Iris pigment epithelial cell (primary cell): Measurements from ENCODE around the gene PTPRO.

Experiments used
- DNase-seq: peaks from one replicate; pipeline ENCODE4 v3.0.0-alpha.2; 2011; ENCODE audit warnings: low read depth

PTPRO gene

DNA sequence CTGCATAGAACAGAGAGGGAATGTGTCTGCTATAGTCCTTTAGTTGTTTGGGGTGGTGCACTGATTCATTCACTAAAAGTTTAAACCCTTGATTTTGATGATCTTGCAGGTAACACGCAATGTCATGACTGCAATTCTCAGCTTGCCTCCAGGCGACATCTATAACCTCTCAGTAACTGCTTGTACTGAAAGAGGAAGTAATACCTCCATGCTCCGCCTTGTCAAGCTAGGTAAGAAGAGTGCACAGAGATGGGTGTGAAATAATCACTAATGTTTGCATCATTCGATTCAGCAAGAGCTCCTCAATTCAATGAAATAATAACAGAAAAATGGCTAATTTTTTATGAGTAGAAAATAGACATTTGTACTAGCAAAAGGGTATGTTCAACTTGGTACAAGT is 203.7 kb downstream of the PTPRO start:
- DNase-seq: no peak

DNA sequence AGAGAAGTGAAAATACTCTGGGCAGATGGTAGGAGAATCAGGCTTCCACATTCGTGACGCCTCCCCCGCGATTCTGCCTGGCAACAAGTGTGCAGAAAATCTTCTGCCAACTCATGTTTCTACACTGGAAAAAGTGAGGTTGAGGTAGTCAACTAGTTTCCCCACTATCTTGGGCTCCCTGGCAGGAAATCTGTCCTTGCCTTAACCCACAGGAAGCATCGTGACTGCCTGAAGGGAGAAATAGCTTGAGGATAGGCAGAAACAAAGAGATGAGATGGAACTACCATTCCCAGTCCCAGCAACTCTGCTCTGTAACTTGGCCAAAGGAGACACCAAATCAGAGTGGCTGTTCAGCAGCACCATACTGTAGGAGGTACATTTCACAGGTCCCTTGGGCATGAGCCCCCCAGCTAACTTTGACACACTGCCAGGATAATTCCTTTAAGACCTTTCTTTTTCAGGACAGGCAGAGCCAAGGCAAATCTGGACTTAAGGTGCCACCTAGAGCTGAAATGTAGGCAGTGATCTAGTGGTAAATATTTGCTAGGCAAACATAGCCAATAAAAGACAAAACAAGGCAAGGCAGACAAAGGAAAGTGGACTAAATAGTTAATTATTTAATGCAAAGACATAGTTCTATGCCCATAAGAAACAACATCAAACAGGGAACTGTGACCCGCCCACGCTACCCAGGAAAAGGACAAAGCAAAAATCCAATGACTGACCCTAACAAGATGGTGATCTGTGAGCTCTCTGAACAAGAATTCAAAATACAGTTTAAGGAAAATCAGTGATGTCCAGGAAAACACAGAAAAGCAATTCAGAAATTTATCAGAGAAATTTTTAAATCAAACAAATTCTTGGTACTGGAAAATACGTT is 205.1 kb downstream of the PTPRO start:
- DNase-seq: peak; percentile 48

DNA sequence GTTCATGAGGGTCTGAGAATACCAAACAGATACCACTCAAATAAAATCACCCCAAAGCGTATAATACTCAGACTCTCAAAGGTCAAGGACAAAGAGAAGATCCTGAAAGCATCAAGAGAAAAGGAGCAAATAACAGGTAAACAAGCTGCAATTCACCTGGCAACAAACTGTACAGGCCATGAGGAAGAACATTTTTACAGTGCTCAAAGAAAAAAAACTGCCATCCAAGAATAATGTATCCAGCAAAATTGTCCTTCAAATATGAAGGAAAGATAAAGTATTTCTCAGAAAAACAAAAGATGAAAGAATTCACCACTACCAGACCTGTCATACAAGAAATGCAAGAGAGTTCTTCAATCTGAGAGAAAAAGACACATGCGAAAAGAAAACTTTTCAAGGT is 206.4 kb downstream of the PTPRO start:
- no peak for DNase-seq

DNA sequence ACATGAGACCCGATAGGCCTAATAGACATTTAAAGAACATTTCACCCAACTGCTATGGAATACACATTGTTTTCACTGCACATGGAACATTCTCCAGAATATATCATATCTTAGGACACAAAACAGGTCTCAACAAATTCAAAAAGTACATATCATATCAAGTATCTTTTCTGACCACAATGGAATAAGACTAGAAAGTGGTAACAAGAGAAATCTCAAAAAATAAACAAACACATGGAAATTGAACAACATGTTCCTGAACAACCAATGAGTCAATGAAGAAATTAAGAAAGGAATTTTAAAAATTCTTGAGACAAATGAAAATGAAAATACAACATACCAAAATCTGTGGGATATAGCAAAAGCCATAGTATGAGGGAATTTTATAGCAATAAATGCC is 208.1 kb downstream of the PTPRO start:
- DNase-seq: peak; percentile 66

DNA sequence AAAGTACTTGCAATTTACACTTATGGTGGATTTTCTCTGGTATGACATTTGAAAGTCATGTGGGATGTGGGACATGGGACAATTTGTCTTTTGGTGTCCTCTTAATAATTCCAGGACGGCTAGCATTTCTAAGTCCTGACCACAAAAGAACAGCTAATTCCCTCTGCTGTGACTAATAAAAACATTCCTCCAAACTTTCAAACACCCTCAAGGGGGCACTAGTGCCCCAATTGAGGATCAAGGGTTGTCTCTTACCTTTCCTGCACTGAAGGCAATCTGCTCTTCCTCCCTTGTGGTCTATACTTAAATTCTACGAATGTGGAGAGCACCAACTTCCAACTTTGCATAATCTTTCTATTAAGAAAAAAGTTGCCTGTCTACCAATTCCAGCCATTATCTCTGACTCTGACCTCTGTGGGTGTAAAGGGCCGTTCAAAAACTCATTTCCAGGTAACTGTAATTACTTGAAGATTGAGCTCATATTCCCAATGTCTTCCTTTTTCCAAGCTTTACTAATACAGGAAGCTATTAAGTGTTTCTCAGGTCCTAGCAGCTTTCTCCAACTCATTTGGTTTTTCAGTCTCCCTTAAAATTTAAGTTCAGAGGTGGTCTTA is 210.2 kb downstream of the PTPRO start:
- DNase-seq: peak; percentile 88

DNA sequence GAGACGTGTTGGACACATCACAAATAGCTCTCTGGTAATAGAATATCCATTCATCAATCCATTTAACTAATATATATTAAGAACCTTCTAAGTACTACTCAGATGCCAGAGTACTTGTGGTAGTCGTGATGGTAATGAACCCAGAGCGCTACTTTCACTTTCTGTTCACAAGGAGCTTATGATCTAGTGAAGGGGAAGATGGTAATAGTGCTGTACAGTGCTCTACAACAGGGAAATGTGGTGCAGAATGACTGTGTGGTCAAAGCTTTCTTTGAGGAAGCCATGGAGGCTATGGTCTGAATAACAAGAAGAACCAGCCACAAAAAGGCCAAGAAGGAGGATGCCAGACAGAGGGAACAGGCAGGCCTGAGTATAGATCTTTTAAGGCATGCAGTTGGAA is 212.0 kb downstream of the PTPRO start:
- DNase-seq: peak; percentile 67

DNA sequence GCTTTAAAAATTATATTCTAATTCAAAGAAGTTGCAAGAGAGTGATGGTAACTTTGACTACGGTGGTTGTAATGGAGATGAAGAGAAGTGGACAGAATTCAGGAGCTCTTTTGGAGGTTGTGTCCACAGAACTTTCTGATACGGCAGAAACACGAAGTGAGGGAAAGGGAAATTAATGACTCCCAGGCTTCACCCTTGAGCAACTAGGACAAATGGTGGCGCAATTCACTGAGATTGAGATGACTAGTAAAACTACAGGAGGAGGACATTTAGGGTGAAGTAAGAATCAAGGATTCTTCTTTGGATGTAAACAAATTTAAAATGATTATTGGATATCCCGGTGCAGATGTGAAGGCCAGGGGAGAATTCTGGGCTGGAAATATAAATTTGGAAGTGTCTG is 212.6 kb downstream of the PTPRO start:
- peak; percentile 73 for DNase-seq

DNA sequence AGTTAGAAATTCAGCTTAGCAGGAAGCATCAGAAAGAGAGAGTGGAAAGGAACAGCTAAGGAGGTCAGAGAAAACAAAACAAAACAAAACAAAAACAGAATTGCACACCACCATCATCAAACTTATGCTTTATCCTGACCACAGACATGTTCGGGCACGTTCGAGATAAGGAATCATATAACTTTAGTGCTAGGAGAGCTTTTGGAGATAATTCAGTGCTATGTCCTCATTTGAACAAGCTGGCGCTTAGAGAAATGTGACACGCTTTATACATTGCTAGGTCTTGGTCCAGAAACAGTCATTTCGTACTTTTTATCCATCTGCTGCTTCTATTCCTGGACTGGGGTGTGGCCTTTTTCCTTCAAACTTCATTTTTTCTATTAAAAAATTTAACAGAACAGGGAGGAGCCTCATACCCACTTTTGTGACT is 213.1 kb downstream of the PTPRO start:
- no peak for DNase-seq

DNA sequence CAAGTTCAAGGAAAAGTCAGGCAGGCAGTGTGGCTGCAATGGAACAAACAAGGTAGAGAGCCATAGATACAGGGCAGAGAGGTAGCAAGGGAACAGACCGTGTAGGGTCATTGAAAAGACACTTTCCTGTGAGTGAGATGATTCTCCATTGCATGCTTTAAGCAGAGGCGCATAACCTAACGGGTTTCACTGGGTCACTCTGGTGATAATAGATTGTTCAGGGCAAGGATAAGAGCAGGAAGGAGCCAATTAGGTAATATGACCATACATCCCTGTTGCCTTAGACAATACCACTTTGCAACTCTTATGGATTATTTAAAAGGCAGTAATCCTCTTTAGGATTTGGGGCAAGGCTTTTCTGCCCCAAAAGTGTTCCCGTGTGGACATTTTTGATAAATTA is 214.1 kb downstream of the PTPRO start:
- DNase-seq: no peak

DNA sequence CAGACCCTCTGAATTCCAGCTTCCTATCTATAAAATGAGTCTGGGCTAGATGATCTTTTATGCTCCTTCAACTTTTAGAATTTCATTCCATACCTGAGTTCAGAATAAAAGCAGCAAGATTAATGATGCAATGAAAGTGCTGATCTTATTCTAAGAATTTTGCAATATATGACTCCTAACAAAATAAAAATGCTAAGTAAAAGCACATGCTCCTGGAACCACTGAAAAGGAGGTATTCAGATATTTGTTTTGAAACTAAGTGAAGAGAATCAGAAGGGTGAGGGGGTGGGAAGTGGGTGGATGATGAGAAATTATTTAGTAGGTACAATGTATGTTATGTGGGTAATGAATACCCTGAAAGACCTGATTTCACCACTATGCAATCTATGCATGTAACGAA is 216.6 kb downstream of the PTPRO start:
- peak; percentile 23 for DNase-seq

DNA sequence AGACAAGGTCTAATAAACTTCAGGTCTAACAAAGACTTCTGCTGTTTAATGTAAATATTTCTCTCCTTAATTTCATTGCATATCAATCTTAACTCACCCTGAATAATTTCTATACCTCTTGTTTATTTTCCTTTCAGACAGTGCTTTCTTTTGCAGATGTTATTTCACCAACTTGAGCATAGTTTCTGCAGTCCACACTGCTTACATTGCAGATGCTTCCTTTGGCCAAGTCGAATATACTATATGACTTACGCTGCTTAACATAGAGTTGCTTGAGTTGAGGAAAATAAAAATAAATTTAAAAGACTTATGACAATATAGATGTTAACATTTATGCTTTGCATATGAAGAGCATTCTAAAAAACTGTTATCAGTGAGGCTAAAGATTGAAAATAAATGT is 217.7 kb downstream of the PTPRO start:
- DNase-seq: peak; percentile 47

DNA sequence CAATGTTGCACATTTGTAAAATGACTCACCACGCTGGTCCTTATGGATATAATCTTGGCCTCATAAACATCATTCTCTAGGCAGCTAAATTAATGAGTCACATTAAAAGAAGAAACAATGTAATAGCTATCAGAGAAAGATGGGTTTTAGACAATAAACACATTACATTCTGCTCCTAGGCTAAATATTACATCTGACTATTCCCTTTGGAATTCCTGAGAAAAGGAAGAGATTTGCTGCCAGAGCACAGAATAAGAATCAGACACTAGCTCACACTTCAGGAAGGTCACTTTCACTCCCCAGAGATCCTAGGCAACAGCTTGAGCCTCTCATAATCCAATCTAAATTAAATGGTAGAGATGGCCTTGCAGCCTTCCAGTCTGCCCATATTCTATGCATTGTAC is 218.2 kb downstream of the PTPRO start:
- peak; percentile 43 for DNase-seq

DNA sequence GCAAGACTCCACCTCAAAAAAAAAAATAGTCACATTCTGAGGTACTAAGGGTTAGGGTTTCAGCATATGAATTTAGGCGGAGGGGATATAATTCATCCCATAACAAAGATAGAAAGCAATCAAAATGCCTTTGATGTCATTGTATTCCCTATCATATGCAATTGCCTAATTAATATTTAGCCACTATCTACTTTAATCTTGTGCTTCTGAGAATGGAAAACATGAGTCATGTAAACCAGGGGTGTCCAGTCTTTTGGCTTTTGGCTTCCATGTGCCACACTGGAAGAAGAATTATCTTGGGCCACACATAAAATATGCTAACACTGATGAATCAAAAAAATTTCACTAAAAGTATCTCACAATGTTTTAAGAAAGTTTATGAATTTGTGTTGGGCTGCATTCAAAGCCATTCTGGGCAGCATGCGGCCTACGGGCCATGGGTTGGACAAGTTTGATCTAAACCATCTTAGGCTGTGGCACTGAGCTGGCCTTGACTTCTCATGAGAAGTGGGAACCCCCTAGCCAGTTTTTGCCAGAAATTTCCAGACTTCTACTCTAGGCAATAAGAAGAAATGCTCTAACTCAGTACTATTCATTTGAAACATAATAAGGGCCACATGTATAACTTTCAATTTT is 219.8 kb downstream of the PTPRO start:
- no peak for DNase-seq

DNA sequence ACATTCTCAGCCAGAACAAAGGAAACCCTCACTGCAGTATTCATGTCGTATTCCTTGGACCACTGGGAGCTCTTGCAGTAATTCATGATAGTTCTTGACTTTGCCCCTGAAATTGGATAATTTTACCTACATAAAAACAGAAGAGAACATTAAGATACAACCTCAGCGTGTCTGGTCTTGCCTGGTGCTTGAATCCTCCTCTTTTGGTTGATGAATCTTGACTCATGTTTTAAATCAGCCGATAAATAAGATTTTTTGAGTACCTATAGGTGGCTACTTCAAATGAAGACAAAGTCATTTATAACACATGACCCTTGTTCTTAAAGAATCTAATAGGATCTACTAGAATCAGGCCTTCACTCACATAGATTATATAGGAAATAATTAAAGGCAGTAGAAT is 221.0 kb downstream of the PTPRO start:
- no peak for DNase-seq

DNA sequence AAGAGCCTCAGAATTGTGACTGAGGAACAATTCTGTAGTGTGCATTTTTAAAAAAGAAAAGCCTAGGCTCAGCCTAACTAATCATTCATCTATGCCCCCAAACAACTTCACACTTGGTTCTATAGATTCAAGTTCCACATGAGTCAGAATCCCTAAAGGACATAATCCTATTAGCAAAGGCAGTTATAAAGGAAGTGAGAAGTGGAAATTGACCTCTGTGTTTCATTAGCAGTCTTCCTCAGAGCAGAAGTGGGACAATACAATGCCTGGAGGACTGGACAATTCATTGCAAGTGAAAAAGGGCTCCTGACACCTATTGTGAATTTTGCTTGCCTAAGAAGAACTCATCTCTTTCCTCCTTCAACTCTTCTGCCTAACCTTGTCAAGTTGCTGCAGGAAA is 222.3 kb downstream of the PTPRO start:
- DNase-seq: no peak

DNA sequence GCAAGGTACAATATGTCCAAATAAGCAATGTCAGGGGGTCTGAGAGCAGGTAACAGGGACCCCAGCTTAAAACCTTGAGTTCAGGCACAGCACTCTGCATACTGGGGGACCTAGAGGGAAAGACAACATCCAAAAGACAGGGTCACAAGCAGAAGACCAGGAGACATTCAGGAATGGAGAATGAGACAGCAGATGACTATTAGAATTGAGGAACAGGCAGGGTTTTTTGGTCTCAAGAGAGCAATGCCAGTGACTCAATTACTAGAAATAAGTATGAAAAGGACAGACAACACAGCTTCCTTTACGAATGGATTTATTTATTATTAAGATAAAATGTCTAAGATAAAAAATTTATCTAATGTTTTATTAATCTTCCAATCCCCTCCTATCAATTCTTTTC is 223.0 kb downstream of the PTPRO start:
- DNase-seq: no peak

DNA sequence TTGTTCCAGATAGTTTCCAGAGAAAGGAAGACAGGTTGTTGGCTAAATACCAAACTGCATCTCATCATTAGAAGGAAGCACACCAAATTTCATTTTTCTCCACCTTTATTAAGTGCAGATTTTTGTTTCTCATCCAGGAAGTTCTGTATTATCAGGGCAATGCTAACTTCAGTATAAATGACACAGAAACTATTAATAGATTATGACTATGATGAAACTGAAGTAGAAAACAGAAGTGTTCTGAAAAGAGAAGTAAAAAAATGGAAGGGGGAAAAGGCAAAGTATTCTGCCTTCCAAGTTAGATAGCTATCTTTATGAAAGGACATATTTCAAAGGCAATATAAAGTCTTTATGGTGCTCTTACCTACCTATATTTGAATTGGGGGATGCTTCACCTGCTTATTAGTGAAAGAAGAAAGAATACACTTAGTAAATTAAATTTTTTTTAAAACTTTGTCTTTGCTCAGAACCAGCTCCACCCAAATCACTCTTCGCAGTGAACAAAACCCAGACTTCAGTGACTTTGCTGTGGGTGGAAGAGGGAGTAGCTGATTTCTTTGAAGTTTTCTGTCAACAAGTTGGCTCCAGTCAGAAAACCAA is 223.9 kb downstream of the PTPRO start:
- no peak for DNase-seq

DNA sequence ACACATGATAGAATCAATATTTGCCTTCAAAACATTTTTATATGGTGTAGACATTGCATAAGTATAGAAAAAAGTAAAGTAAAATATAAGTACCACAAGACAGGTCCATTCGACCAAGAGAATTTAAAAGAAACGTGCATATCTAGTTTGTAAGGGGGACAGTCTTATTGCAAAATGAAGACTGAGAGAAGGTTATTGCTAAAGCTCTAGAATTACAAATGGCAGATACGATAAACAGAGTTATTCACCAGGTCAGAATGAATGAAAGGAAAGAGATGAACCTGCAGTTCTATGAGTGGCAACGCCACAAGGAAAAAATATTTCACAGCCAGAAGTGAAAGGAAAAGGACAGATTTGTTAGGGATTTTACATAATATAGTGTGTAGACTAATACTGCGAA is 224.8 kb downstream of the PTPRO start:
- DNase-seq: no peak

DNA sequence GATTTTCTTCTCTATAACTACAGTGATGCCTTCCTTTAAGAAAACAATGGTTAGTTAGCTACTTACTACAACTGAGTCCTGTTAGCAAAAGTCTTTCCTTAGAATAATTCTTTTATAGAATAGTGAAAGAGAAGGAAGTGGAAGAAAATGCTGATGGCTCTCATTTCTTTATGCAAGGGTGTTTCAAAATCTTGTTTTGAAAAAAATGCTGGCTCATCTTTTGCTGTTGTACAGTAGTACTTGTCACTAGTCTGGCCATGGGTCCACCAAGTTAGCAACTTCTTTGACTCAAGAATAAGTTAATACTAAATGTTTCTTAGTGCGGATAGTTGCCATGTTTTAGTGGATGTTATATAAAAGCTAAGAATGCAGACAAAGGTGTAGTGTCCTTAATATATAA is 225.4 kb downstream of the PTPRO start:
- no peak for DNase-seq

DNA sequence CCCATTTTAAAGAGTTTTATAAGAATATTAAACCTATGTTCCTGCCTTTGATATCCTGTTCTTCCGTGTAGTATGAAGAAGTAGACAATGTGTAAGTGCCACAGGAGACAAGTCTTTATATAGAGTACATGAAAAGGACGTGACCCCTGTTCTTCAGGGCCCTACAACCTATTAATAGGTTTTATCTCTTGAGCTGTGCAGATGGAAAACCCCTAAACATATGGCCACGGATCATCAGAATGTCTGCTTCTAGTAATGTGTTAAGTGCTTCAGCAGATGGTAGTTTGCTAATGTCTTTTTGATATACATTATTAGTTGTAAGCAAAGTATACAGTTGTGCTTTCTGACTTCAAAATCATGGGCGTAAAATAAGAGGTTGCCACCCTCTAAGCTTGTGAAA is 228.5 kb downstream of the PTPRO start:
- no peak for DNase-seq

DNA sequence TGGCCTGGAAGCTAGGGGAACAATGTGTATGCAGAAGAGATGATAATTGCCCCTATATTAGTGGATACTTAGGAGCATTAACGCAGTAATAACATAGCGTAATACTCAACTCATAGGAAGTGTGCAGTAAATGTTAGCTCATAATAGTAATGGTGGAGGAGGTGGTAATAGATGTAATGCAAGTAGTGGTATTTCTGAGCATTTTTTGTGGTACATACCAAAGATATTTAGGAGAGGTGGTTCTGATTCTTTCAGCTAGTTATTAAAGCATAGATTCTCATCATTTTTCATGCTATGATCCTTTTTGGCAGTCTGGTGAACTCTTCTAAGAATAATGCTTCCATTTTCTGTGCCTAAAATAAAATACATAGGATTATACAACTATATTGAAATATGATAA is 233.1 kb downstream of the PTPRO start:
- DNase-seq: peak; percentile 35

DNA sequence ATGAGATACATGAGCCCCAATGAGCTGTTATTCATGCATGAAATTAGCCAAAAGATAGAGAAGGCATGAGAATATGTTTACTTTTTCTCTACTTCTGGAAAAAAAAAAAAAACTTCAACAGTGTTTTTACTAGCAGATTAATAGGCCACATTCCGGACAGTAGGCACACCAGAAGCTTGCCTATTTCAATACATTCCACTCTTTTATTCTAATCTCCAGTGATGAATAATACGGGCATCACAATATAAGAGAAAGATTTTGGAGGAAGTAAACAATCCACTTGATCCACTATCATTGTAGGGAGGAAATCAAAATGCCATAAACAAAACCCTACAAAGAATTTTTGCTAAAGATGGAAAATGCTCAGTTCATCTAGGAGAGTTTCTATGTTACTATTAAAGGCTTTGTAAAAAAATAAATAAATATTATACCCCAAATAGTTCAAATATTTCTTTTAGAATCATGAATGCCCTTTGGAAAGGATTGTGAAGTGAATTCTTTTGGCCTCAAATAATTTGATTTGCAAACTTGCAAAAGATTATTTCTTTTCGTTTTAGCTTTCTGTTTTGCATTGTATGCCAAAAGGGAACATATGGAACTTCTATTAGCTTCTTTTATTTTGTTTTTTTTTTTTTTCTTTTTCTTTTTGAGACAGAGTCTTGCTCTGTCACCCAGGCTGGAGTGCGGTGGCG is 234.2 kb downstream of the PTPRO start:
- peak; percentile 31 for DNase-seq
